ENCODE results near the gene EFTUD2.

- TF ChIP-seq, protein P1, sequence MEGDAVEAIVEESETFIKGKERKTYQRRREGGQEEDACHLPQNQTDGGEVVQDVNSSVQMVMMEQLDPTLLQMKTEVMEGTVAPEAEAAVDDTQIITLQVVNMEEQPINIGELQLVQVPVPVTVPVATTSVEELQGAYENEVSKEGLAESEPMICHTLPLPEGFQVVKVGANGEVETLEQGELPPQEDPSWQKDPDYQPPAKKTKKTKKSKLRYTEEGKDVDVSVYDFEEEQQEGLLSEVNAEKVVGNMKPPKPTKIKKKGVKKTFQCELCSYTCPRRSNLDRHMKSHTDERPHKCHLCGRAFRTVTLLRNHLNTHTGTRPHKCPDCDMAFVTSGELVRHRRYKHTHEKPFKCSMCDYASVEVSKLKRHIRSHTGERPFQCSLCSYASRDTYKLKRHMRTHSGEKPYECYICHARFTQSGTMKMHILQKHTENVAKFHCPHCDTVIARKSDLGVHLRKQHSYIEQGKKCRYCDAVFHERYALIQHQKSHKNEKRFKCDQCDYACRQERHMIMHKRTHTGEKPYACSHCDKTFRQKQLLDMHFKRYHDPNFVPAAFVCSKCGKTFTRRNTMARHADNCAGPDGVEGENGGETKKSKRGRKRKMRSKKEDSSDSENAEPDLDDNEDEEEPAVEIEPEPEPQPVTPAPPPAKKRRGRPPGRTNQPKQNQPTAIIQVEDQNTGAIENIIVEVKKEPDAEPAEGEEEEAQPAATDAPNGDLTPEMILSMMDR (IDR thresholded peaks at IDR 0.05; ENCODE audit: low read length), result no peak
- no peak for TF ChIP-seq EZH2 (IDR thresholded peaks at IDR 0.05; ENCODE audit: borderline replicate concordance, low read length)
These were observed 97.4 kb downstream of the EFTUD2 start for GRCh38 chr17:44801880-44802279.
